ACHN (cell line): ENCODE data around the gene GRID1.

Source experiments
- DNase-seq: peaks from one replicate; pipeline ENCODE4 v3.0.0-alpha.2; 2015
- in situ Hi-C: cut with HindIII; loops from 2 replicates; pipeline ENCODE4 v1.10.0; 2017; ENCODE audit warnings: low sequenced_read_pairs, low pct_ligation_motif_present, low pct_unique_long_range_greater_than_20kb

GRID1 gene

DNA sequence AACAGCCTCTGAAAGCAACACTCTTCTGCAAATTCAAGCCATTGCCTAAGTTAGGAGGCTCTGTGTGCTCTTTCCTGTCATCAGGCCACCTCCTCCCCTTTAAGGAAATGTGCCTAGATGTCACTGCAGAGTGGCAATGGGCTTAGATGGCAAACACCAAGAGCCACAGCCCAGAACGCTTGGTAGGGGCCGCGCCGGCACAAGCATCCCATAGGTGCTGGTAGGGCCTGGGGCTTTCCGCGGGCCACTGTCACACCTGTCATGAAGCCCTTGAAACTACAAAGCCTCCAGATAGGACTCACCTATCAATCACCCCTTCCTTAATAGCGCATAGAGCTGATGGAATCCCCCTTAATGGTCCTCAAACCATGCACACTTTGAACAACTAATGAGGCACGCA, 299.9 kb downstream of the GRID1 start:
- DNase-seq: no peak
- in situ Hi-C loops: no loop called here

DNA sequence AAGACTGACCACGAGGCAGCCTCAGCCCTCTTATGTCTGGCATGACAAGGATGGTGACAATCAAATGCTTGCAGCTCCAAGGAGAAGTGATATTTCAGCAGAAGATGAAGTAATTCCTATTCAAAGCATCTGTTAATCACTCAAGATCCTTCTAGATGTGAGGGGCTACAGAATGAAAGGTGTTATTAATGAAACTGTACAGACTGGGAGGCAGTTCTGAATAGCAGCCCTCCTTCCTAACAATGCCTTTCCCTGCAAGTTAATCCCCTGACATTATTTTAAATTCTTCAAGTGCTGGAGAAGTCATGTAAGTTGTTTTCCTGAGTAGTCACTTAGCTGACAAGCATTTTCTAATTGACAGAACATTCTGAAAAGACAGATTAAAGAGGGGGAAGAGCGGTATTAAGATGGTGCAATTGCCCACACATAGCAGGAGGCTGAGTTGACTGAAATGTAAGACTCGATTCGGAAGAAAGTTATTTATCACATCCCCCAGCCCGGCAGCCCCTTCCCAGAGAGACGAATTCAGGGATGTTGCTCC, 300.8 kb downstream of the GRID1 start:
- in situ Hi-C loops: no loop called here

DNA sequence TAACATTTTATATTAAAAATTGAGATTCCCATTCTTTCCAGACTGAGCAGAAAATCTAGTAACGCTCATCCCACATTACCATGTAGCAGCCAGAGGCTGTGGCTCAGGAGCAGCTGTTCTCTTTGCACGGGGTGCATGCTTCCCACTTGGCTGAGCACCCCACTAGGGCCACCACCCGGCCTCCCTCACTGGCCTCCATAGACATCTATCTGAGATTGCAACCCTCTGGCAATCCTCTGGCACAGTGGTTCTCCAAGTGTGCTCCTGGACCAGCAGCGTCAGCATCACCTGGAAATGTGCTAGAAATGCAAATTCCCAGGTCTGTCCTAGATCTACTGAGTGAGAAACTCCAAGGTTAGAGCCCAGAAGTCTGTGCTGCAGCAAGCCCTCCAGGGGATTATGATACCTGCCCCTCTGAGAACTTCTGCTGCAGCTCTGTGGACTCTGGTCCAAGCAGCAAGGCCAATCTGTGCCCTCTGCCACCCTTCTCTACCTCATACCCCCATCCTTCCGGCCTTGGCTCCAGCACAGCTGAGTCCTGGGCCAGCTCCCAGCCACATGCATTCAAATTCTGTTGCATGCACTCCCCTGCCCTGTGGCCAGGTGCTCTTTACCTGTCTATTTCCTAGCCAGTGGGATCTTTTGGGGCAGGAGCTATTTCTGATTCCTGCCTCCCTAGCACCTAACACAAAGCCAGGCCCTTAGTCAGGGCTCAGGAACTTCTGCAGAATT, 301.5 kb downstream of the GRID1 start:
- no peak for DNase-seq
- in situ Hi-C loops: no loop called here

More for the DNA sequence above, 300.8 kb downstream of the GRID1 start:
- DNase-seq: no peak

DNA sequence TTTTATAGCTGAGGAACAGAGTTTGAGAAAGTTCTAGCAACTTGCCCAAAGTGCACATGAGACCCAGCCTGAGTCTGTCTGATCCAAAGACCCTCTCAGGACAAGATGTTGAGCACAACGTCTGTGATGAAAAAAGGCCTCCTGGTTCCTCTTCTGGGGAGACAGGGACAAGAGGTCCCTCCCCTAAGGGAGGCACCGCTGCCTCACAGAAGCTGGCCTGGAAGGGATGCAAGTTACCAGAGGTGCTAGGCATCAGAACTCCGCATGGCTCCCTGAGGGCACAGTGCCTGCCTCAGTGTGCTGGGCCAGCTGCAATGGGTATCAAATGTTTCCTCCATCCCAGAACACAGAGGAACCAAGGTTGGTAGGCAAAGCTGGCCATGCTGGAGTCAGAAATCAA, 302.4 kb downstream of the GRID1 start:
- no peak for DNase-seq
- in situ Hi-C loops: no loop called here

DNA sequence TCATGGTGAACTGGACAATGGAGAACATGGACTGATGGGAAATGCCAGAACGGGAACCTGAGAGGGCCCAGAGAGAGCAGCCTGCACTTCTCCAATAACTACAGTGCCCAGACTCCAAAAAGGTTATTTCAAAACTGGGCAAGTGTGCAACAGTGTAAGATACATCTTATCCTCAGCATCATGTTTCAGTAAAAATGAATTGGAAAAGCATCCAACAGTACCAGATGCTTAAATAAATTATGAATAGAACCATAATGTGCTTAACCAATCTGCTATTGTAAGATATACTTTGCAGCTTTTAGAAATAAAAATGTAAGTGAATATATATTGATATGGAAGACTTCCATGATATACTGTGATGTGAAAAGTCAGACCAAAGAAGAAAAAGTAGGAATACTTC, 303.3 kb downstream of the GRID1 start:
- in situ Hi-C loops: no loop called here
- no peak for DNase-seq

DNA sequence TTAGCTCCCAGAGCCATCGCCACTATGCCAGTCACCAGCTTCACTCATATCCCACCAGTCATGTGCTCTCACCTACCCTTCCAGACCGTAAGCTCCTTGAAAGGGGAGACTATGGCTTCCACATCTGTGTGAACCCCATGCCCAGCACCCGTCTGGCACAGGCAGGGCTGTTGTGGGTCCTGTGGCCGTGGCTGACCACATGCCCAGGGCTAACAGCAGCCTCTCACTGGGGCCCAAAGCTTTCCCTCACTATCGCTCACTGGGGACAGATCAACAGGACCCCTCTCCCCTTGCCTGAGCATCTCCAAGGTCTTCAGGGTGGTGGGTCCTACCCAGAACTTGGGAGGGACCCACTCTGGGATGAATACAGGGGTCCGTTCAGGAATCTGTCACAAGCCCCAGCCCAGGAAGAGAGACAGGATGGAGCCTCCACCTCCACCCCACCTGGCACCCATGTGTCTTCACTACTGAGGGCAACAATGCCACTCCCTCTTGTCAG, 303.9 kb downstream of the GRID1 start:
- no peak for DNase-seq
- in situ Hi-C loops: no loop called here

DNA sequence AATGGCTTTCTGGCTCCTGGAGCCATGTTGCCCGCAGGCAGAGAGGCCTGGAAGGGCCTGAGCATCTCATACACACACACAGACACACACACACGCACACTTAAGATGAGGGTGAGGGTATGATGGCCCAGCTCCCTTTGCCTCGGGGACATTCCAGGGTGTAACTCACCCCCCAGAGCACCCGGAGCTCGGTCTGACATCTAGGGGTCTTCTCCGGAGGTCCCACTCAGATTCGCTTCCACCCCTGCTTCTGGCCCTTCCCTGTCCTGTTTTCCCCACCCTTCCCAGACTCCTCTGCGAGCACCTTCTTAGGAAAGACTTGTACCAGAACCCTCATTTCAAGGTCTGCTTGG, 304.4 kb downstream of the GRID1 start:
- DNase-seq: no peak
- in situ Hi-C loops: no loop called here

DNA sequence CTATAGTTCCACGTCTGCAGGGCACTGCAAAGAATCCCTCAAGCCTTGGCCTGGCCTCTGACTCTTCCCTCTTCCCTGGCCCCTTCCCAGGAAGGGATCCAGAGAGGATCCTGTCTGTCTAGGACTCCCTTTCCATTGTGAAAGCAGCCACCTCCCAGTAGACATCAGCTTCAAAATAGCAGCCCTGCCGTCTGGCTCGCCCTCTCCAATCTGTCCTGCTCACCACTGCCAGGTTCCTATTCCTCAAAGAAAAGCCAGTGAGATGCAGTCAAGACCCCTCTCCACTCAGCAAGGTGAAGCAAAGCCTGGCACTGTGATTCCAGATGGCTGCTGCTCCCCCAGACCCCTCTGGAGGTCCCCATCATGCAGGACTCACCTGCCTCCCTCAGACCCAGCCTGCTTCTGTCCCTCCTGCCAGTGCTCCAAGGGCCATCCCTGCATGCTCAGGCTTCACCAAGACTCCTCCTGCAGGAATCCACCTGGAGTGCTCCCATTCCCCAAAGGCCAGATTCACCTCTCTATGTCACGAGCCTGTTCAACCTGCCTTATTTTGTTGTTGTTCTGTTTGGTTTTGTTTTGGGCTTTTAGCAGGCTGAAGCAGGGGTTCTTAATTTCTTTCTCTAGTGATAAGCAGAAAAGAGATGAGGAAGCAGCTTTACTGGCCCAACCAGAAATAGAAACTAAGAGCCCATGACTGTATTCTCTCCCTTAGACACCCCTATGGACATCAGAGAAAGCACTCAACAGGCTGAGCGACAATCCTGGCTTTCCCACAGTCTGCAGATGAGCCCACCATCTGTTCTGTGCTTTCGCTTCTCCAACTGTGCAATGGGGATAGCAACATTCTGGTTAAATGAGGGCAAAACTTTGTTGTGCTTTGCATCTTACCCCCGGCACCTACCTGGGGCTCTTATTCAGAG, 305.1 kb downstream of the GRID1 start:
- no peak for DNase-seq
- in situ Hi-C loops: no loop called here

DNA sequence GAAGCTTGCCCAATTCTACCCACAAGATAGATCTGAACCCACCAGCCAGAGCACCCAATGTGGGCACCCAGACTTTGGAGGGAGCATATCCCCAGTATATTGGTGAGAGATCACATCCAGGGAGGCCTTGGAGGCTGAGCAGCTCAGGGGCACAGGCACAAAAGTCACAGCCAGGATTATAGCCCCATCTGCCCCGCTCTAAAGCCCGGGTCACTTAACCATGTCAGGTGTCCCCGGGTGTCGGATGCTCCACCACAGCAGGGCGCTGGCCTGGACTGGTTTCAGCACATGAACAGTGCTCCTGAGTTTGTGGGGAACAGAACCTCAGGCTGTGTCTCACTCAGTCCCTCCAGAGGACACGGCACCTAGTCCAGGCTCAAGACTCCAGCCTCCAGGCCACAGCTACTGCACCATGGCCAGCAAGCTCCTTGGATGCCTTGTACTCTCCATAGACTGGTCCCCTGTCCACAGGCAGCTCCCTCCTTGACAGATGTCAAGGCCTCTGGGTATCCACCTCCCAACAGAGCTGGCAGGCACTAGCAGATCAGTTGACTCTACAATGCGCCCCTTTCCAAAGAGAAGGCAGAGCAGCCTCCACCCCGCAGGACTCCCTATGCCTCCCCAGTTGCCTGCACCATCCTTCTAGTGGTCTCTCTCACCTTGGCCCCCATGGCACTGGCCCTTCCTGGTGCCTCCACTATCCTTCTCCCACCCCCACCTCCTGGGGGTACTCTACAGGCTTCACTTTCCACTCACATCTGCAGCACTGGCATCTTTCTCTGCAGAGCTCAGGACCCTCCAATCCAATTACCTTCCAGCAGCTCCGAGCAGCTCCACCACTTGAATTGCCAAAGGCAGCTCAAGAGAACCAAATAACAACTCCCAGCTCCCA, 306.0 kb downstream of the GRID1 start:
- in situ Hi-C loops: no loop called here
- DNase-seq: no peak

DNA sequence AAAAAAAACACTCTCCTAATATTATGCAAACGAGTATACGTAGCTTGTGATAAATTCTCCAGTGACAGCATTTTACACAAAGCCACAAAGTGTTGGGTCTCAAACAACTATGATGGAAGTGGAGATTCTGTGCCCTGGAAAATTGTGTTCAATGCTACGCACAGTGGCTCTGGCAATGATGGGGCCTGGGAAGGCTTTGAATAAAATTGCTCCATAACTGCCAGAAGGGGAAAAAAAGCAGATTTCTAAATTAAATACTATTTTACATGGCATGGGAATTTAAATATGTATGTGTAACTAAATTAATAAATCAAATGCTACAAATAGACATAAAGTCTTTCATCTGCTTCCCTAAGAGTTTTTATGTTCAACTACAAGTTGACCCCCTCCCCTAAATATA, 306.7 kb downstream of the GRID1 start:
- in situ Hi-C loops: no loop called here
- DNase-seq: no peak

DNA sequence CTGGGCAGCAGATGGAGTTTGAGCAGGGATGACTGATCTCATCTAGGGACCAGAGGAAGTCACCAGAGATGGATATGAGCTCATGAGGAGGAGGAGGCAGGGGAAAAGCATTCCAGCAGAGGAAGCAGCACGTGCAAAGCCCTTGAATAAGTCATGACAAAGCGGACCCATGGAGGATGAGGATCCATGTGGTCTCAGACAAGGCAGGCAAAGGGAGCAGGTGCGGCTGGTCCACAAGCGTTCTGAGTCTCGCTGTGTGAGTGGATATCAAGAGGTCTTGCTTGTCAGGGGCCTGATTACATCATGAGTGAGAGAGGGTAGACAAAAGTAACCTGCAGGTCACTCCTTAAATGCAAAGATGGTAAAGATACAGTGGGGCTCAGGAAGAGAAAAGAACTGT, 307.6 kb downstream of the GRID1 start:
- in situ Hi-C loops: no loop called here
- DNase-seq: no peak

DNA sequence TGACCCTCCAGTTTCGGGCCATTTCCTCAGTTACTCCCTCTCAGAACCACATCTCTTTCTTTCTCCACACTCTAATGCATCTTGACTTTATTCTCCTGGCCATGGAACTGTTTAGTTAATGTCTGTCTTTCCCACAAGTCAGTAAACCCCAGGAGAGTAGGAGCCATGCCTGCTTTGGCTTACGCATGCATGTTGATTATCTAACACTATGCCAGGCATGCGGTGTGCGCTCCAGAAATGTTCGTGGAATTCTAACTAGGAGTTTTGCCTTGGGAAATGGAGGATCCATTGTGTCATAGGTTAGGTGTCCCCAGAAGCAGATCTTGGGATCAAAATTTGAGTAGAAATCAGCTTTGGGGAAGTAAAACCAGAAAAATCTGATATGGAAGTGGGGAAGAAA, 308.9 kb downstream of the GRID1 start:
- DNase-seq: no peak
- in situ Hi-C loops: no loop called here

DNA sequence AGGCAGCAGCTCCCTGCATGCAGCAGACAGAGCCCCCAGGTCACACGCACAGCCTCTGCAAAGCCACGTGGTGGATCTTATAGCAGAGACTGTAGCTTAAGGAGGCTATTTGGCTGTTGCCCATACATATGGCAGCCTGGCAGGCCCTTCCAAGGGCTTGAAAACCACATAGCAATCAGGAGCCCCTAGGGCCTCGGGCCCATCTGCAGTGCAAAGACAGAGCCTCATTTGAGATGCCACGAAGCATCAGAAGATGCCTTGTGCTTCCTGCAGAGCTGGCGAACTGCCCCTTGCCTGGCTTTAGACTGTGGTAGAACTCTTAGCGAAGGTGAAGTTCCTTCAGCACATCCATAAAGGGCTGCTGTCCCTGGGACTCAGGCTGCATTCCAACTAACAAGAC, 309.9 kb downstream of the GRID1 start:
- in situ Hi-C loops: no loop called here
- DNase-seq: no peak

DNA sequence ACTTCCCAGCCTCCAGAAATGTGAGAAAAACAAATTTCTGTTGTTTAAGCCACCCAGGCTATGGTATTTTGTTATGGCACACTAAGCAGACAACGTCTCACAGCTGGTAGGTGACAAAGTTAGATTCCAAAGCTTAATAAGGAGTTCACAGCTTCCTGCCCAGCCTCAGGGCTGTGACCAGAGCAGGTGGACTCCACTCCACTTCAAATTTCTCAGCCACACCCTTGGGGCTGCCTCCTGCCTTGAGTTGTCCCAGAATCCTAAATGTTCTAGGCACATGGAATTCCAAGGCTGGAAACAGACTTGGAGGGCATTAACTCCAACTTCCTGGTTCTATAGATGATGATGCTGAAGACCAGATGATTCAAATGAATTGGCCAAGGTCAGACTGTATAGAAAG, 310.7 kb downstream of the GRID1 start:
- in situ Hi-C loops: no loop called here

DNA sequence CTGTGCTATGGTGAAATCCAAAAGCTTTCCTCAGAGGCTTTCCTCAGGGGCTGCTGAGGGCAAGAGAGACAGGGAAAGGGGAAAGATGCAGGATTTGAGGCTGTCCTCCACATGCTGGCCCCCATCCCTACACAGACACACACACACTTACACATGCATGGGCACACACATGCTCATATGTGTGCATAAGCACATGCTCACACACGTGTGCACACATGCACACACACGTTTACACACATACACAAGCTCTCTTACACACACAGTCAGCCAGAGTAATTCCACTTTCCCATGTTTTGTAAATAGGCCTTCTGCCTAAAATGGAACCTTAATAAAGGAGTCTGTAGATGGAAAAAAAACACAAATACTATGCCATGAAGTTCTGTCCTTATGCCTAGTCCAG, 312.9 kb downstream of the GRID1 start:
- in situ Hi-C loops: no loop called here

More for the DNA sequence above, 310.7 kb downstream of the GRID1 start:
- no peak for DNase-seq

DNA sequence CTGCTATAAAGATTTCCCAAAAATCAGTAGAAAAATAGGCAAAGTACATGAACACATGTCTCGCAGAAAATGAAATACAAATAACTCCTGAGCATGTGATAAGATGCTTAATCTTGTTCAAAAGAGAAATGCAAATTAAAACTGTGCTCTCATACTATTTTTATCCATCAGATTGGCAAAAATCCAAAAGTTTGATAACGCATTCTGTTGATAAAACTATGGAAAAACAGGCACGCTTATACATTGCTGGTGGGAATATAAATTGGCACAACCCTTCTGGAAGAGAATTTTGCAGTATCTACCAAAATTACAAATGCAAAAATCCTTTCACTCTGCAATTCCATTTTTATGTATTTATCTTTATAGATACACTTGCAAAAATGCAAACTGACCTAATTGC, 315.0 kb downstream of the GRID1 start:
- in situ Hi-C loops: no loop called here

More for the DNA sequence above, 312.9 kb downstream of the GRID1 start:
- no peak for DNase-seq

DNA sequence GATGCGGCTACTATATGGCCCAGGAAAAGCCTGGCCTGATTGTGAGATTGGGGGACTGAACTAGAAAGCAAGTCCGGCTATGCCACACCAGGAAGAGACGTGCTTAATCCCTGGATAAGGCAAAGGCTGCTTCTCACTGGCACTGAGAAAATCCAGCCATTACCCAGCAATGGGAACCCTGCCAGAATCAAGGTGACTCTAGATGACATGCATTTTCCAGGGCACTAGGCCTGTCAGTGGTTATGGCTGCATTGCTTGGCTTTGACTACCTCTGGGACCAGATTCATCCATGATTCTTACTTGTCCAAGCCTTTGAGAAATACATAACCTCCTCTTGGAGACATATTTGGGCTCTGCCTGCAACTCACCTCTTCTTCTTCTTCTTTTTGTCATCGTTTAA, 317.2 kb downstream of the GRID1 start:
- in situ Hi-C loops: no loop called here
- no peak for DNase-seq

More for the DNA sequence above, 315.0 kb downstream of the GRID1 start:
- no peak for DNase-seq

DNA sequence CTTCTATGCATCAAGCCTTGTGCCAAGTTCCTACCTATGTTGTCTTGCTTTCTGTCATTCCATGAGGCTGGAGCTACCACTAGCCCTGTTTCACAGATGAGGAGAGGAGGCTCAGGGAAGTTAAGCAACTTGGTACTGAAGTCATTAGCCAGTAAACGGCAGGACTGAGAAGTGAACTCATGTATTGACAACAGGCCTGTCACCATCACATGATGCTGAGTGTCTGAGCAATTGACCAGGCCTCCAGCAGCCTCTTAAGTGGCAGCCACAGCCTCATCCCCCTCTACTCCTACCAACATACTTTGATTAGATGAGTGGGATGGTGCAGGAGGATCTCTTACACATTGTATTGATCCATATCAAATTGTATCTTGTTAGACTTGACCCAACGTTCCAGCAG, 317.6 kb downstream of the GRID1 start:
- no peak for DNase-seq
- in situ Hi-C loops: no loop called here

DNA sequence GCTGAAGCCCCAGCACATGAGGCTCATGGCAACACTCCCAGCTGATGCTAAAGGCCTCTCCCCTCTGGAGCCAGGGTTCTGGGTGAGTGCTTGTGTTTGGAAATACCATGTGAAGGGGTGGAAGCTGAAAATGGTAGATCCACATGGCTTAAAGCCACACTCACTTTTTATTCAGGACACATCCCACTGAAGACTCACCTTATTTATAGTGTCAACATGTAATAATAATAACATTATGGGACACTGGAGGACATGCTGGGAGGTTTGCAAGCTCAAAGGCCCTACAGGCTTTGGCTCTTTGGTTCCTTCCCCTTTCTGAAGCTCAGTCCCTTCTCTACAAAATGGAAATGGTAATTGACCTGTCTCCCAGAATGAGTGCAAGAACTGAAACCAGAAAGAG, 318.0 kb downstream of the GRID1 start:
- no peak for DNase-seq

More for the DNA sequence above, 318.0 kb downstream of the GRID1 start:
- in situ Hi-C loops: no loop called here
